ENCODE measurements around the gene PITPNM2.

Gene PITPNM2

GRCh38 chr12:123114304-123115083 lies 36.4 kb downstream of the PITPNM2 start:
- Histone ChIP-seq H3K14ac (ENCODE audit: low read length) (no peak overlapping the region), H2AFZ (ENCODE audit: low read length) (no peak overlapping the region), H4K8ac (ENCODE audit: low read depth, low read length) (no peak overlapping the region), H2BK5ac (ENCODE audit: low read length) (no peak overlapping the region), H3K27ac (replicated peaks; ENCODE audit: low read length) (no peak overlapping the region), H3K79me1 (ENCODE audit: low read depth, low read length) (no peaks in the 10 kb centered on the region), H2BK120ac (ENCODE audit: low read depth, low read length) (no peak overlapping the region), H3K18ac (ENCODE audit: low read length) (peak overlapping the region; percentile 44), H3K4ac (ENCODE audit: low read length) (no peak overlapping the region), H3K9ac (ENCODE audit: low read depth, low read length, poor library complexity) (no peak overlapping the region), H2AK5ac (ENCODE audit: low read depth, low read length) (no peak overlapping the region), H3K36me3 (replicated peaks in 1 of 2; ENCODE audit: control insufficient read depth in 2 of 2, insufficient read depth in 2 of 2, low read length in 2 of 2) (no peaks in the 10 kb centered on the region), H3K23ac (ENCODE audit: low read depth, low read length, poor library complexity) (no peak overlapping the region), H4K91ac (ENCODE audit: low read depth, low read length, poor library complexity) (no peak overlapping the region), H3K27me3 (ENCODE audit: control insufficient read depth in 3 of 3, insufficient read depth in 3 of 3, low read depth in 1 of 3, low read length in 3 of 3) (no peaks in the 10 kb centered on the region), H3K4me3 (ENCODE audit: low read length in 2 of 2) (no peak overlapping the region), H2BK12ac (ENCODE audit: low read length) (no peak overlapping the region), H3K9me3 (replicated peaks in 1 of 2; ENCODE audit: control insufficient read depth in 2 of 2, insufficient read depth in 1 of 2, low read depth in 1 of 2, low read length in 2 of 2) (no peaks in the 10 kb centered on the region), H3K4me1 (ENCODE audit: control insufficient read depth in 2 of 2, insufficient read depth in 1 of 2, low read depth in 1 of 2, low read length in 2 of 2) (peaks cover 15 to 29% of the 10 kb centered on the region in 2 donors), H3K4me2 (ENCODE audit: insufficient read depth, low read length, poor library complexity, severe bottlenecking) (no peak overlapping the region), H2BK15ac (ENCODE audit: low read length) (no peak overlapping the region)
- WGBS, 2 donors (ENCODE audit: extremely low coverage in 2 of 2, insufficient read length in 2 of 2, insufficient replicate concordance in 1 of 2) = no CpG with 5 or more reads among the region's 13 CpGs
- DNase-seq (ENCODE audit: low spot score) = no peak

- H2BK15ac ChIP-seq (ENCODE audit: low read length) = no peak overlapping the region
- H4K8ac ChIP-seq (ENCODE audit: low read depth, low read length) = no peak overlapping the region
- H3K36me3 ChIP-seq (replicated peaks in 1 of 2; ENCODE audit: control insufficient read depth in 2 of 2, insufficient read depth in 2 of 2, low read length in 2 of 2) = peaks cover 0 to 10% of the 10 kb centered on the region in 2 donors
- H2BK5ac ChIP-seq (ENCODE audit: low read length) = no peak overlapping the region
- no peaks in the 10 kb centered on the region for H3K79me1 ChIP-seq (ENCODE audit: low read depth, low read length)
- H3K9me3 ChIP-seq (replicated peaks in 1 of 2; ENCODE audit: control insufficient read depth in 2 of 2, insufficient read depth in 1 of 2, low read depth in 1 of 2, low read length in 2 of 2) = no peaks in the 10 kb centered on the region
- H4K91ac ChIP-seq (ENCODE audit: low read depth, low read length, poor library complexity) = no peak overlapping the region
- no peak overlapping the region for H3K4me2 ChIP-seq (ENCODE audit: insufficient read depth, low read length, poor library complexity, severe bottlenecking)
- no CpG with 5 or more reads among the region's 8 CpGs for WGBS, 2 donors (ENCODE audit: extremely low coverage in 2 of 2, insufficient read length in 2 of 2, insufficient replicate concordance in 1 of 2)
- no peak overlapping the region for H2AK5ac ChIP-seq (ENCODE audit: low read depth, low read length)
- no peak overlapping the region for H3K23ac ChIP-seq (ENCODE audit: low read depth, low read length, poor library complexity)
- no peak overlapping the region for H2BK120ac ChIP-seq (ENCODE audit: low read depth, low read length)
- no peak overlapping the region for H2BK12ac ChIP-seq (ENCODE audit: low read length)
- H3K4me1 ChIP-seq (ENCODE audit: control insufficient read depth in 2 of 2, insufficient read depth in 1 of 2, low read depth in 1 of 2, low read length in 2 of 2) = peaks cover 14 to 29% of the 10 kb centered on the region in 2 donors
- no peak overlapping the region for H3K27ac ChIP-seq (replicated peaks; ENCODE audit: low read length)
- no peak overlapping the region for H3K14ac ChIP-seq (ENCODE audit: low read length)
- no peak overlapping the region for H3K18ac ChIP-seq (ENCODE audit: low read length)
- H3K9ac ChIP-seq (ENCODE audit: low read depth, low read length, poor library complexity) = no peak overlapping the region
- H3K27me3 ChIP-seq (ENCODE audit: control insufficient read depth in 3 of 3, insufficient read depth in 3 of 3, low read depth in 1 of 3, low read length in 3 of 3) = no peaks in the 10 kb centered on the region
- H3K4ac ChIP-seq (ENCODE audit: low read length) = no peak overlapping the region
- H3K4me3 ChIP-seq (ENCODE audit: low read length in 2 of 2) = no peak overlapping the region
- no peak overlapping the region for H2AFZ ChIP-seq (ENCODE audit: low read length)
- no peak for DNase-seq (ENCODE audit: low spot score)
Observed at GRCh38 chr12:123113026-123113425, 37.9 kb downstream of the PITPNM2 start.

- Histone ChIP-seq H3K36me3 (replicated peaks in 1 of 2; ENCODE audit: control insufficient read depth in 2 of 2, insufficient read depth in 2 of 2, low read length in 2 of 2) (peaks cover 0 to 14% of the 10 kb centered on the region in 2 donors), H3K27me3 (ENCODE audit: control insufficient read depth in 3 of 3, insufficient read depth in 3 of 3, low read depth in 1 of 3, low read length in 3 of 3) (no peaks in the 10 kb centered on the region), H2AFZ (ENCODE audit: low read length) (peak overlapping the region; percentile 66), H3K14ac (ENCODE audit: low read length) (peak overlapping the region; percentile 85), H3K23ac (ENCODE audit: low read depth, low read length, poor library complexity) (peak overlapping the region; percentile 29), H3K27ac (replicated peaks; ENCODE audit: low read length) (no peak overlapping the region), H3K4me2 (ENCODE audit: insufficient read depth, low read length, poor library complexity, severe bottlenecking) (no peak overlapping the region), H3K79me1 (ENCODE audit: low read depth, low read length) (no peaks in the 10 kb centered on the region), H3K4me3 (ENCODE audit: low read length in 2 of 2) (no peak overlapping the region), H3K18ac (ENCODE audit: low read length) (peak overlapping the region; percentile 60), H3K4ac (ENCODE audit: low read length) (no peak overlapping the region), H3K9ac (ENCODE audit: low read depth, low read length, poor library complexity) (no peak overlapping the region), H2BK5ac (ENCODE audit: low read length) (no peak overlapping the region), H4K8ac (ENCODE audit: low read depth, low read length) (no peak overlapping the region), H3K9me3 (replicated peaks in 1 of 2; ENCODE audit: control insufficient read depth in 2 of 2, insufficient read depth in 1 of 2, low read depth in 1 of 2, low read length in 2 of 2) (no peaks in the 10 kb centered on the region), H2BK12ac (ENCODE audit: low read length) (no peak overlapping the region), H4K91ac (ENCODE audit: low read depth, low read length, poor library complexity) (no peak overlapping the region), H2AK5ac (ENCODE audit: low read depth, low read length) (peak overlapping the region; percentile 0), H2BK120ac (ENCODE audit: low read depth, low read length) (no peak overlapping the region), H2BK15ac (ENCODE audit: low read length) (no peak overlapping the region), H3K4me1 (ENCODE audit: control insufficient read depth in 2 of 2, insufficient read depth in 1 of 2, low read depth in 1 of 2, low read length in 2 of 2) (peaks cover 18 to 35% of the 10 kb centered on the region in 2 donors)
- WGBS, 2 donors (ENCODE audit: extremely low coverage in 2 of 2, insufficient read length in 2 of 2, insufficient replicate concordance in 1 of 2) = no CpG with 5 or more reads among the region's 19 CpGs
- no peak for DNase-seq (ENCODE audit: low spot score)
Observed at GRCh38 chr12:123111498-123112165, 39.3 kb downstream of the PITPNM2 start.

DNA sequence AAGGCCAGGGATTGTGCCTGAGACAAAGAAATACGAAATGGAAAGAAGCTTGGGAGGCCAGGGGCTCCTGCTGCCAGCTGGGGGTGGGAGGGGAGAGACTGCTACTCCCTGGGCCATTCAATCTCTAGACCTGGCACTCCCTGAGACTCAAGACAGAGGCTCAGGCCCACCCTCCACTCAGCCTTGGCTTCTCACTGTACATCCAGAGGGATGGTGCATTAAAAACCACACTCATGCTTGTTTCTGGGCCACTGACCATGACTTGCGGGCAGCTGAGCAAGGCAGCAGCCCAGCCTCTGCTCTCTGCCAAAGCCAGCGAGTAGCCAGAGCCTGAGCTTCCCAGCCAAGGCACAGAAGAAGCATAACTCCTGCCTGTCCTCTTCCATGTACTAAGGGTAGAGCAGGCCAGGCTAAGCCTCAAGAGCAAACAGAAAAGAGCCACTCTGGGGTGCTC lies 41.5 kb downstream of the PITPNM2 start:
- Histone ChIP-seq H3K4me3 (ENCODE audit: low read length in 2 of 2) (no peak overlapping the region), H3K36me3 (replicated peaks in 1 of 2; ENCODE audit: control insufficient read depth in 2 of 2, insufficient read depth in 2 of 2, low read length in 2 of 2) (peaks cover 0 to 14% of the 10 kb centered on the region in 2 donors), H2BK12ac (ENCODE audit: low read length) (no peak overlapping the region), H2BK15ac (ENCODE audit: low read length) (no peak overlapping the region), H3K23ac (ENCODE audit: low read depth, low read length, poor library complexity) (no peak overlapping the region), H2AK5ac (ENCODE audit: low read depth, low read length) (no peak overlapping the region), H3K14ac (ENCODE audit: low read length) (no peak overlapping the region), H3K9me3 (replicated peaks in 1 of 2; ENCODE audit: control insufficient read depth in 2 of 2, insufficient read depth in 1 of 2, low read depth in 1 of 2, low read length in 2 of 2) (no peaks in the 10 kb centered on the region), H3K4ac (ENCODE audit: low read length) (no peak overlapping the region), H3K79me1 (ENCODE audit: low read depth, low read length) (no peaks in the 10 kb centered on the region), H3K4me1 (ENCODE audit: control insufficient read depth in 2 of 2, insufficient read depth in 1 of 2, low read depth in 1 of 2, low read length in 2 of 2) (peaks cover 27 to 39% of the 10 kb centered on the region in 2 donors), H4K8ac (ENCODE audit: low read depth, low read length) (no peak overlapping the region), H3K18ac (ENCODE audit: low read length) (no peak overlapping the region), H3K4me2 (ENCODE audit: insufficient read depth, low read length, poor library complexity, severe bottlenecking) (no peak overlapping the region), H3K9ac (ENCODE audit: low read depth, low read length, poor library complexity) (no peak overlapping the region), H2BK5ac (ENCODE audit: low read length) (no peak overlapping the region), H4K91ac (ENCODE audit: low read depth, low read length, poor library complexity) (no peak overlapping the region), H2BK120ac (ENCODE audit: low read depth, low read length) (no peak overlapping the region), H3K27me3 (ENCODE audit: control insufficient read depth in 3 of 3, insufficient read depth in 3 of 3, low read depth in 1 of 3, low read length in 3 of 3) (no peaks in the 10 kb centered on the region), H3K27ac (replicated peaks; ENCODE audit: low read length) (no peak overlapping the region), H2AFZ (ENCODE audit: low read length) (no peak overlapping the region)
- DNase-seq (ENCODE audit: low spot score) = no peak
- WGBS, 2 donors (ENCODE audit: extremely low coverage in 2 of 2, insufficient read length in 2 of 2, insufficient replicate concordance in 1 of 2) = no CpG with 5 or more reads among the region's 3 CpGs

Measured in neuronal stem cell (in vitro differentiated cells).